GM04503 (cell line): ENCODE data around the gene PLEKHD1.
"Not testable (repeated sequence)": the region's sequence is repeated elsewhere in the genome, so short reads cannot be mapped to it uniquely, and the experiment has no call there.

Experiments used
- DNase-seq: peaks from one replicate; pipeline ENCODE4 v3.0.0-alpha.2; 2012; ENCODE audit warnings: low read depth

PLEKHD1 gene

DNA sequence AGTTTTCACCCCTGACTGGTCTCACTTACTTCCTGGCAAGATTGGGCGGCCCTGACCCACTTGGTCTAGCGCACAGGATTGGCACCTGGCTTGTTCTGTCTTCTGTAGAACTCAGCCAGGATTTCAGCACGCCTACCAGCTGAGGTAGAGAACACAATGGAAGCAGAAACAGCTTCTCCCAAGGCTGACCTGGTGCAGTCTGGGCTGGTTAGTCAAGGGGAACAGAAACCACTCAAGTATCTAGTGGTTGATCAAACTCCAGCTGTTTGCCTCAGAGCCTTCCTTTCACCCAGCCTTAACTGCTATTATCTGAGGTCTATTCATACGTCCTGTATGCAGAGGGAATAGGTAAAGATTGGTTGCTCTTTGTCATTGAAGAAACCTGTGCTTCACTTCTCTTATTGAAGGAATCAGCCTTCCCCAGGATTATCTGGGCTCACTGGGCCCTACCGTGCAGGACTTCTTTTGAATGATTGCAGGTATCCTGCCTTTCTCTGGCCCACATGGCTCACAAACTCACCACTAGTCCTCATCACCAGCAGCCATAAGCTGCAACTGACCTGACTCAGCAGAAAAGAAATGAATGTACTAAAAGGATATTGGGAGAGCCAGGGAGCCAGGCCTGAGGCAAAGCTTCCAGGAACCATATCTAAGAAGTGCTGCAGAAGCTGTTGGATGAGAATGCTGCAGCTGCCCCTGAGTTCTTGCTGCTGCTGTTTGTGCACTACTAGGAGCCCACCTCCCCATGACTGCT, 2.5 kb upstream of the PLEKHD1 start:
- DNase-seq: no peak

DNA sequence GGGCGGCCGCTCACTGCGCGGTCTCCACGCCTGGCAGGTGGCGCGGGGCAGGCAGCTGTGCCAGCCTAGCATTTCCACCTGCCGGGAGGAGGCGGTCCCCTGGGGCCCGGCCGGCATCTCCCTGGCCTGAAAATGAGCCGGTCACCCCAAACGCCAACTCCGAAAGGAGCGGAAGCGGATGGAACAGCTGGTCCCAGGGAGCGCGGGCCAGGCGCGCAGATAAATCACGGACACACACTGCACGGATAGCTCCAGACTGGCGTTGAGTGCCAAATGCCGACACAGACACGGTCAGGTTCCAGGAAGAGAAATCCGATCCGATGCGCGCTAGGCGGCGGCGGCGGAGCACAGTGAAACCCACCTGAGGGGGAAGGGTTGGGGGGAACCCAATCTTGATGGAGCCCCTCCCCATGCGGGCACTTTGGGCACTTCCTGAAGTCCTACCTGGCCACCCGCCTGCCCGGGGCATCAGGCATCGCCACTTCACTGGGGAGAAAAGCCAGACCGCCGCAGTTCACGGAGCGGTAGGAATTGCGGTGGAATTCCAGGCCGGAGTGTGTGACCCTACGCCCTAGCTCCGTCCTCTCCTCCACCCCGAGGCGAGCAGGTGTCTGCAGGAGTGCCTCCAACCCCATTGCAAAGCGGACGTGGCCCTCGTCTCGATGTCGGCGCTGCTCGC, 624 bp upstream of the PLEKHD1 start:
- no peak for DNase-seq

GRCh38 chr14:69485315-69485660, 760 bp downstream of the PLEKHD1 start:
- no peak for DNase-seq

DNA sequence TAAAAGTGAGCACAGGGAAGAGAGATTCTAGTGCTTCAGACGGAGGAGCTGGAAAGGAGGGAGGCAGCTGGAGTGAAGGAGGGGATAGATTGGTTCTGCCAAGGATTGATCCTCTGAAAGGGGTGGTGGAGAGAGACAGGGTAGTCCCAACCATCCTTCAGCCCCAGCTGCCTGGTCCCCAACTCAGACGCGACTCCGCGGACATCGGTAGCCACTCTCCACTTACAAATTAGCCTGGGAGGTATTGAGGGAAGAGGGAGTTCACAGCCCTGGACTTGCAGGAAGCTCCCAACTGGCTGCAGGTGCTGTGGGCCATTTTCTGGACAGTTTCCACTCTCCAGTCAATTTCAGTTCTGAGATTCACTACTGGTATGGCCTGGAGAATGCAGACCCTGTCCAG, 1.2 kb downstream of the PLEKHD1 start:
- no peak for DNase-seq

GRCh38 chr14:69487226-69487625, 2.7 kb downstream of the PLEKHD1 start:
- no peak for DNase-seq

GRCh38 chr14:69487771-69488170, 3.2 kb downstream of the PLEKHD1 start:
- no peak for DNase-seq

DNA sequence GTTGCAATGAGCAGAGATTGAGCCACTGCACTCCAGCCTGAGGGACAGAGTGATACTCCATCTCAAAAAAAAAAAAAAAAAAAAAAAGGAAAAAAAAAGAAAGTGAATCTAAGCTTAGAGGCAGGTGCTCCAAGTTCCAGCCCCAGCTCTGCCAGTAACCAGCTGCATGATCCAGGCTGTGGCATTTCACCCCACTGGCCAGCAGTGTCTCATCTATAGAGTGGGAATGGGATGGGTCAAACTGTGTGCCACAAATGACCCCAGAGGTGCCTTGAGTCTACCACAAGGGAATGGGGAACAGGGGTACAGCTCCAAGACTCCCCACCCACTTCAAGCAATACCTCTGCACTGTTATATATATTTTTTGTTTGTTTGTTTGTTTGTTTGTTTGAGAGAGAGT, 5.0 kb downstream of the PLEKHD1 start:
- no peak for DNase-seq

- no peak for DNase-seq
Observed at GRCh38 chr14:69490219-69490918, 5.8 kb downstream of the PLEKHD1 start.

DNA sequence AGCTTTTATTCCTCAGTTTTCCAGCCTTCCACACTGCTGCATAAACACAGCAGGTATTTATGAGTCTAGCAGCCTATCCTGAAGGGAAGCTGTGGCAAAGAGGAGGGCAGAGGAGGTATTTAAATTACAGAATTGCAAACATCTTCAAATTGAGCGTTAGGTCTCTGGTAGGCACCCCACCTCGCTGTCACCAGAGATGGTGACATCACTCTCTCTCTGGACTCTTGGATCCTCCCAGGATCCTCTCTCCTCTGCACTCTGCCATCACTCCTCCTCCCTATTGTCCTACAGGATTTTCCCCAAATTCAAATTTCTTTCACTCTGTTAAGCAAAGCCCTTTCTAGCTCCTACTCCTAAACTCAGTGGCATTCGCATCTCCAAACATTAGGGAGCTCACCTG, 6.7 kb downstream of the PLEKHD1 start:
- no peak for DNase-seq

- no peak for DNase-seq
Observed at GRCh38 chr14:69493038-69493437, 8.5 kb downstream of the PLEKHD1 start.

GRCh38 chr14:69493791-69494190, 9.3 kb downstream of the PLEKHD1 start:
- no peak for DNase-seq

GRCh38 chr14:69495341-69495921, 10.9 kb downstream of the PLEKHD1 start:
- DNase-seq: no peak

GRCh38 chr14:69497866-69498265, 13.3 kb downstream of the PLEKHD1 start:
- not testable (repeated sequence) for DNase-seq

DNA sequence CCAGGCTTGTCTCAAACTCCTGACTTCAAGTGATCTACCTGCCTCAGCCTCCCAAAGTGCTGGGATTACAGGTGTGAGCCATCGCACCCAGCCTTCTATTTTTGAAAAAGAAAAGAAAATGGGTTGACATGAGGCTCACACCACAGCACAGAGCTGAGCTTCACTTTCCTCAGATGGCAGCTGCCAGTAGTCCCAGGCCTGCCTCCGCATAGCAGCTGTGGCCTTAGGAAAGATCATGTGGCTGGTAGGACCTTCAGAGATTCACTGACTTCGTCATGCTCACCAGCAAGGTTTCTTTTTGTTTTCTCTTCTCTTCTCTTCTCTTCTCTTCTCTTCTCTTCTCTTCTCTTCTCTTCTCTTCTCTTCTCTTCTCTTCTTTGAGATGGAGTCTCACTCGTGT, 13.8 kb downstream of the PLEKHD1 start:
- not testable (repeated sequence) for DNase-seq

- no peak for DNase-seq
Observed at GRCh38 chr14:69499436-69499835, 14.9 kb downstream of the PLEKHD1 start.

- no peak for DNase-seq
Observed at GRCh38 chr14:69500096-69500495, 15.6 kb downstream of the PLEKHD1 start.

- no peak for DNase-seq
Observed at GRCh38 chr14:69500736-69501135, 16.2 kb downstream of the PLEKHD1 start.

DNA sequence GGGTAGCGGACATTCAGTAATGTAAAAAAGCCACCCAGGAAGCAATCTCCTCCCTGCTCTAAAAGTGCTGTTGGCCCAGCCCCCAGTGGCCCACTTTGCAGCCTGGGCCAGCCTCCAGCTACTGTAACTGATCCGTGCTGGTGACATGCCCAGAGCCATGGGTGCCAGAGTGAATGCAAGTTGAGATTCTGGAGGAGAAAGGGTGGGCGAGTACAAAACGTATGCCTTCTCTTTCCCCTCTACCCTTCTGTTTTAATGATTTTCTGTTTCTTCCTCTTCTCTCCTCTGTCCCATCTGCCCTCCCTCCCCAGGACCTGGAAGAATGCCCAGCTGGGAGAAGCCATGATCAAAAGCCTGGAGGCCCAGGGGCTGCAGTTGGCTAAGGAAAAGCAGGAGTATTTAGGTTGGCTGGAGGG, 16.9 kb downstream of the PLEKHD1 start:
- DNase-seq: no peak

- no peak for DNase-seq
Observed at GRCh38 chr14:69504775-69505174, 20.2 kb downstream of the PLEKHD1 start.

- no peak for DNase-seq
Observed at GRCh38 chr14:69505338-69506240, 21.1 kb downstream of the PLEKHD1 start.

GRCh38 chr14:69506241-69506595, 21.7 kb downstream of the PLEKHD1 start:
- no peak for DNase-seq
